Measurements from ENCODE around the gene NFATC4.

DNA sequence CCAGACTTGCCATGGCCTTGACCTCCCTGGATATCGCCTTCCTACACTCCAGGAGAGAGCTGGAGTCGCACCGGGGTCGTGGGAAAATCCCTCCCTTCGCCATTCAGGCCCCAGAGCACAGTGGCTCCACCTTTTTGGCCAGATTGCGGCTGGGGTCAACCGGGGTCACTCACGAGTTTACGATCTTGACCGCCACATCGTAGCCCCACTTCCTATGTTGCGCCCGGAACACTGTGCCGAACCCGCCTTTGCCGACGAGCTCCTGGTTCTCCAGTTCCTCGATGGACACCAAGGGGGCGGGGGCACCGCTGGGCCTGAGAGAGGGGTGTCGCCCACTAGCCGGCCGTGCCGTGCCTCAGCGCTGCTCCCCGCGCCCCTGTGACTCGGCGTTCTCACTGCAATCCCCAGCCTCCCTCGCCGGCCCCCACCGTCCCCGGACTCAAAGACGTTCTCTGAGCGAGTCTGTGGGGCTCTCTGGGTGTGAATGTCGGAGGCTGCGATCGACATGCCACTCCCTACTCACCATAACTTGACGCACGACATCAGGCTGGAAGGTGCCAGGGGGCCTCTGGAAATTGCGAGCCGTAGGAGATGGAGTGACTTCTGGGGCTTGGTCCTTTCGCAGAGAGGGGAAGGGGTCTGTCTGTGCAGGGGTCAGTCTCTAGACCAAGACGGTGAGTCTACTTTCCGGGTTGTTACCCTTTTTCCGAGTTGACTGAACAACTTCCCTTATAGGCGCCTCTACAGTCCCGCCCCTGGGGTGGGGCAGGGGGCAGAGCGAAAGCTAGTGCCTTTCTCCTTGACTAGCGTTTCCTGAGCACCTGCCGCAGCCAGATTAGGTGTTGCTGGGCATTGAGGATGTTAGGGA is 28.5 kb upstream of the NFATC4 start, which contains the start of gene RIPK3:
- no peak for TF ChIP-seq EZH2 (IDR thresholded peaks at IDR 0.05; ENCODE audit: insufficient read depth, poor library complexity, severe bottlenecking)
- TF ChIP-seq EZH2phosphoT487 (IDR thresholded peaks at IDR 0.05; ENCODE audit: insufficient read depth, low read depth) = no peak
